HepG2 (cell line): Measurements from ENCODE around the gene AZU1. TPM values are rescaled to one million over a fixed set of nuclear protein-coding genes. Genes with fewer than 3 reads are reported as not detected.
A peak's percentile ranks its signal among the peaks of the same experiment; 100 is the strongest.

Source experiments
- FOXJ3 ChIP-seq: sonication (generic); formaldehyde crosslinking; IDR thresholded peaks from 2 replicates; pipeline ENCODE4 v1.4.0; 2020; ENCODE audit warnings: missing genetic modification reagents, mild to moderate bottlenecking, borderline replicate concordance
- HIC2 ChIP-seq: sonication (generic); formaldehyde crosslinking; IDR thresholded peaks from 2 replicates; pipeline ENCODE4 v1.9.0; 2022; ENCODE audit warnings: low read depth, missing genetic modification reagents
- KIAA2018 ChIP-seq: sonication (generic); formaldehyde crosslinking; IDR thresholded peaks from 2 replicates; pipeline ENCODE4 v1.5.0; 2020; ENCODE audit warnings: mild to moderate bottlenecking, missing genetic modification reagents, borderline replicate concordance
- NFYC ChIP-seq: IDR thresholded peaks from 2 replicates; pipeline ENCODE4 v1.6.1; 2016; ENCODE audit warnings: missing genetic modification reagents, missing compliant biosample characterization
- PATZ1 ChIP-seq: sonication (generic); formaldehyde crosslinking; IDR thresholded peaks from 2 replicates; pipeline ENCODE4 v1.4.0; 2020; ENCODE audit warnings: missing genetic modification reagents
- RFXAP ChIP-seq: sonication (generic); formaldehyde crosslinking; IDR thresholded peaks from 2 replicates; pipeline ENCODE4 v1.4.0; 2020; ENCODE audit warnings: missing genetic modification reagents, borderline replicate concordance
- SMYD3 ChIP-seq: sonication (generic); formaldehyde crosslinking; IDR thresholded peaks from 2 replicates; pipeline ENCODE4 v1.8.1; 2023; ENCODE audit warnings: mild to moderate bottlenecking, missing genetic modification reagents
- SOX5 ChIP-seq: IDR thresholded peaks from 2 replicates; pipeline ENCODE4 v1.6.1; 2016; ENCODE audit warnings: borderline replicate concordance
- ZNF234 ChIP-seq: sonication (generic); formaldehyde crosslinking; conservative IDR thresholded peaks from 2 replicates; pipeline ENCODE4 v1.5.1; 2020; ENCODE audit warnings: mild to moderate bottlenecking, missing genetic modification reagents
- ZNF576 ChIP-seq: sonication (generic); formaldehyde crosslinking; IDR thresholded peaks from 2 replicates; pipeline ENCODE4 v1.4.0; 2020; ENCODE audit warnings: mild to moderate bottlenecking, missing genetic modification reagents
- ZNF747 ChIP-seq: sonication (generic); formaldehyde crosslinking; IDR thresholded peaks from 2 replicates; pipeline ENCODE4 v1.8.1; 2023; ENCODE audit warnings: missing genetic modification reagents, mild to moderate bottlenecking, borderline replicate concordance
- ZNF83 ChIP-seq: sonication (generic); formaldehyde crosslinking; IDR thresholded peaks from 2 replicates; pipeline ENCODE4 v1.4.0; 2020; ENCODE audit warnings: missing genetic modification reagents, mild to moderate bottlenecking, borderline replicate concordance
- ZSCAN21 ChIP-seq: sonication (generic); formaldehyde crosslinking; IDR thresholded peaks from 2 replicates; pipeline ENCODE4 v1.8.0; 2022; ENCODE audit warnings: mild to moderate bottlenecking, missing genetic modification reagents, moderate library complexity, borderline replicate concordance
- ZSCAN25 ChIP-seq: sonication (generic); formaldehyde crosslinking; IDR thresholded peaks from 2 replicates; pipeline ENCODE4 v1.8.0; 2022; ENCODE audit warnings: mild to moderate bottlenecking, missing genetic modification reagents
- polyA plus RNA-seq, 8 experiments: library from polyadenylated mRNA; depleted of rRNA in 3 of 8; stranded (reverse) in 7 of 8; unstranded in 1 of 8; fragments of >200 nt; fragmentation: Illumina TruSeq in 4 of 8; extraction: Trizol in 4 of 8; gene quantifications; 2 replicates each; pipeline versions ENCODE4 v1.2.1 to v1.2.3, GENCODE V29; 2011 to 2016; ENCODE audit warnings: low read depth in 4 of 8, missing spikeins in 1 of 8, mixed read lengths in 1 of 8; ENCODE audit not compliant: insufficient read depth in 1 of 8
- total RNA-seq, 5 experiments: library from RNA; depleted of rRNA; stranded (reverse); fragments of >200 nt; fragmentation: Illumina TruSeq; extraction: Trizol; gene quantifications; 2 replicates each; pipeline ENCODE4 v1.2.3, GENCODE V29; 2016; ENCODE audit warnings: low read depth in 1 of 5

AZU1 gene
- total and polyA plus RNA-seq, 2 of the 13 experiments (the other 11 are each of a cell fraction or from before 2014, with no cell fraction given): not detected

GRCh38 chr19:800360-801029 is 27.1 kb upstream of the AZU1 start (continued):
- TF ChIP-seq HIC2 (CRISPR knock-in tag) (0 out of 2 replicates have a peak, but pooled peaks have one; percentile 6), SOX5 (CRISPR knock-in tag) (0 out of 2 replicates have a peak, but pooled peaks have one; percentile 23), PATZ1 (CRISPR knock-in tag) (peak; percentile 55; the same call in 1 of the 2 replicates), SMYD3 (CRISPR knock-in tag) (no peak), ZNF576 (CRISPR knock-in tag) (no peak), RFXAP (no peak), ZNF234 (CRISPR knock-in tag) (no peak), FOXJ3 (CRISPR knock-in tag) (no peak), NFYC (CRISPR knock-in tag) (no peak), ZNF747 (no peak), KIAA2018 (CRISPR knock-in tag) (no peak), ZSCAN25 (CRISPR knock-in tag) (no peak), ZNF83 (CRISPR knock-in tag) (no peak), ZSCAN21 (CRISPR knock-in tag) (no peak)
